GM23338 (cell line): ENCODE results near the gene KLK10. TPM values are rescaled to one million over a fixed set of nuclear protein-coding genes. Genes with fewer than 3 reads are reported as not detected.

Experiments used
- ATAC-seq: fragments of 200-7000 bp; cut with Tn5 transposase; 3 replicates; pipeline ENCODE4 v1.9.1; 2020
- DNase-seq: peaks from one replicate; pipeline ENCODE4 v3.0.0-alpha.2; 2015; ENCODE audit warnings: low spot score
- H2AFZ ChIP-seq: fragments of 200-600 bp; sonication (generic); 2 replicates; pipeline ENCODE4 v1.8.0; 2016; ENCODE audit warnings: antibody characterized with exemption, mild to moderate bottlenecking, moderate library complexity
- H3F3A ChIP-seq: fragments of 200-600 bp; sonication (generic); replicated peaks from 2 replicates; pipeline ENCODE4 v1.8.0; 2017; ENCODE audit warnings: antibody characterized with exemption, mixed run types, low read depth
- H3K27ac ChIP-seq: fragments of 200-600 bp; sonication (generic); 2 replicates; pipeline ENCODE4 v1.6.1; 2016; ENCODE audit warnings: low read depth
- H3K27me3 ChIP-seq: fragments of 200-600 bp; sonication (generic); 2 replicates; pipeline ENCODE4 v1.8.0; 2016; ENCODE audit warnings: mild to moderate bottlenecking, mixed run types, moderate library complexity; ENCODE audit not compliant: insufficient read depth
- H3K36me3 ChIP-seq: fragments of 200-600 bp; sonication (generic); 2 replicates; pipeline ENCODE4 v1.8.0; 2016; ENCODE audit warnings: mild to moderate bottlenecking; ENCODE audit not compliant: insufficient read depth
- H3K4me1 ChIP-seq: fragments of 200-600 bp; sonication (generic); 2 replicates; pipeline ENCODE4 v1.8.0; 2016; ENCODE audit warnings: mild to moderate bottlenecking, moderate library complexity; ENCODE audit not compliant: insufficient read depth
- H3K4me2 ChIP-seq: fragments of 200-600 bp; sonication (generic); 2 replicates; pipeline ENCODE4 v1.7.1; 2017; ENCODE audit warnings: mixed run types
- H3K4me3 ChIP-seq: fragments of 200-600 bp; sonication (generic); 2 replicates; pipeline ENCODE4 v1.6.1; 2016; ENCODE audit warnings: mixed run types
- H3K79me2 ChIP-seq: fragments of 200-600 bp; sonication (generic); replicated peaks from 2 replicates; pipeline ENCODE4 v1.8.0; 2017; ENCODE audit warnings: mild to moderate bottlenecking; ENCODE audit not compliant: insufficient read depth
- H3K9me2 ChIP-seq: fragments of 200-600 bp; sonication (generic); 2 replicates; pipeline ENCODE4 v1.8.0; 2017; ENCODE audit not compliant: insufficient read depth
- H4K20me1 ChIP-seq: fragments of 200-600 bp; sonication (generic); replicated peaks from 2 replicates; pipeline ENCODE4 v1.8.0; 2017; ENCODE audit warnings: mild to moderate bottlenecking; ENCODE audit not compliant: insufficient read depth
- H3K27ac Mint-ChIP-seq: 2 replicates; pipeline ENCODE4 v1.8.0; 2020; ENCODE audit warnings: inconsistent platforms, mild to moderate bottlenecking, moderate library complexity, mixed read lengths
- H3K27me3 Mint-ChIP-seq: 3 replicates; pipeline ENCODE4 v1.8.0; 2022; ENCODE audit warnings: low read depth, mild to moderate bottlenecking, moderate library complexity, mixed read lengths, inconsistent platforms; ENCODE audit not compliant: insufficient read depth, poor library complexity
- H3K36me3 Mint-ChIP-seq: 3 replicates; pipeline ENCODE4 v1.8.0; 2021; ENCODE audit warnings: low read depth, mild to moderate bottlenecking, inconsistent platforms, moderate library complexity, mixed read lengths
- H3K4me1 Mint-ChIP-seq: 3 replicates; pipeline ENCODE4 v1.8.0; 2020; ENCODE audit warnings: mild to moderate bottlenecking, inconsistent platforms, mixed read lengths
- H3K4me3 Mint-ChIP-seq: 3 replicates; pipeline ENCODE4 v1.8.0; 2021; ENCODE audit warnings: moderate library complexity, mild to moderate bottlenecking, inconsistent platforms, mixed read lengths
- H3K9me3 Mint-ChIP-seq: 3 replicates; pipeline ENCODE4 v1.8.0; 2020; ENCODE audit warnings: moderate library complexity, mild to moderate bottlenecking, inconsistent platforms, mixed read lengths
- CREB1 ChIP-seq: fragments of 250-450 bp; sonication (Bioruptor Pico); IDR thresholded peaks from 2 replicates; pipeline ENCODE4 v1.5.0; 2020; ENCODE audit warnings: low read depth, mild to moderate bottlenecking, moderate library complexity
- EZH2 ChIP-seq: fragments of 200-600 bp; sonication (generic); IDR thresholded peaks from one replicate; pipeline ENCODE4 v1.8.0; 2017; ENCODE audit warnings: antibody characterized with exemption, mild to moderate bottlenecking, low read depth; ENCODE audit not compliant: unreplicated experiment
- EZH2phosphoT487 ChIP-seq: fragments of 200-600 bp; sonication (generic); IDR thresholded peaks from one replicate; pipeline ENCODE4 v1.8.1; 2018; ENCODE audit warnings: antibody characterized with exemption; ENCODE audit not compliant: unreplicated experiment
- JUNB ChIP-seq: IDR thresholded peaks from one replicate; pipeline ENCODE4 v1.6.1; 2016; ENCODE audit warnings: antibody characterized with exemption; ENCODE audit not compliant: unreplicated experiment
- NANOG ChIP-seq: IDR thresholded peaks from 2 replicates; pipeline ENCODE4 v1.6.1; 2016; ENCODE audit warnings: antibody characterized with exemption, borderline replicate concordance
- POLR2AphosphoS5 ChIP-seq: IDR thresholded peaks from 2 replicates; pipeline ENCODE4 v1.6.1; 2016; ENCODE audit warnings: antibody characterized with exemption, low read depth
- STAT1 ChIP-seq: IDR thresholded peaks from one replicate; pipeline ENCODE4 v1.6.1; 2016; ENCODE audit warnings: antibody characterized with exemption; ENCODE audit not compliant: unreplicated experiment
- ZNF114 ChIP-seq: fragments of 250-450 bp; sonication (Bioruptor Pico); IDR thresholded peaks from 2 replicates; pipeline ENCODE4 v1.5.0; 2020; ENCODE audit warnings: mild to moderate bottlenecking, moderate library complexity
- ZNF331 ChIP-seq: fragments of 250-450 bp; sonication (Bioruptor Pico); IDR thresholded peaks from 2 replicates; pipeline ENCODE4 v1.5.0; 2020; ENCODE audit warnings: low read depth, mild to moderate bottlenecking, moderate library complexity
- polyA plus RNA-seq: library from polyadenylated mRNA; unstranded; fragments of >200 nt; fragmentation: Nextera tagmentation; extraction: Ambion mirVana; gene quantifications from 2 replicates; pipeline ENCODE4 v1.2.1, GENCODE V29; 2016
- total RNA-seq: library from RNA; depleted of rRNA; stranded (reverse); fragments of >200 nt; shearing (Covaris generic); gene quantifications from 2 replicates; pipeline ENCODE4 v1.2.3, GENCODE V29; 2014
- TF ChIP-seq, protein P1 (sequence below), 2 experiments: fragments of 200-600 bp in 1 of 2; sonication (generic) in 1 of 2; conservative IDR thresholded peaks; 2 replicates each; pipeline versions ENCODE4 v1.5.1 to v1.6.1; 2016 to 2017; ENCODE audit warnings: antibody characterized with exemption in 2 of 2, low read depth in 2 of 2, mild to moderate bottlenecking in 2 of 2, moderate library complexity in 1 of 2
- TF ChIP-seq, protein P2 (sequence below): IDR thresholded peaks from 2 replicates; pipeline ENCODE4 v1.6.1; 2016; ENCODE audit warnings: antibody characterized with exemption
- TF ChIP-seq, protein P3 (sequence below): fragments of 250-450 bp; sonication (Bioruptor Pico); IDR thresholded peaks from 2 replicates; pipeline ENCODE4 v1.5.0; 2020; ENCODE audit warnings: mild to moderate bottlenecking, moderate library complexity
- TF ChIP-seq, protein P4 (sequence below): IDR thresholded peaks from one replicate; pipeline ENCODE4 v1.6.1; 2018; ENCODE audit warnings: antibody characterized with exemption; ENCODE audit not compliant: unreplicated experiment

Gene KLK10
- total and polyA plus RNA-seq, 2 experiments from 2014 or later = 6.1 to 6.6 TPM

DNA sequence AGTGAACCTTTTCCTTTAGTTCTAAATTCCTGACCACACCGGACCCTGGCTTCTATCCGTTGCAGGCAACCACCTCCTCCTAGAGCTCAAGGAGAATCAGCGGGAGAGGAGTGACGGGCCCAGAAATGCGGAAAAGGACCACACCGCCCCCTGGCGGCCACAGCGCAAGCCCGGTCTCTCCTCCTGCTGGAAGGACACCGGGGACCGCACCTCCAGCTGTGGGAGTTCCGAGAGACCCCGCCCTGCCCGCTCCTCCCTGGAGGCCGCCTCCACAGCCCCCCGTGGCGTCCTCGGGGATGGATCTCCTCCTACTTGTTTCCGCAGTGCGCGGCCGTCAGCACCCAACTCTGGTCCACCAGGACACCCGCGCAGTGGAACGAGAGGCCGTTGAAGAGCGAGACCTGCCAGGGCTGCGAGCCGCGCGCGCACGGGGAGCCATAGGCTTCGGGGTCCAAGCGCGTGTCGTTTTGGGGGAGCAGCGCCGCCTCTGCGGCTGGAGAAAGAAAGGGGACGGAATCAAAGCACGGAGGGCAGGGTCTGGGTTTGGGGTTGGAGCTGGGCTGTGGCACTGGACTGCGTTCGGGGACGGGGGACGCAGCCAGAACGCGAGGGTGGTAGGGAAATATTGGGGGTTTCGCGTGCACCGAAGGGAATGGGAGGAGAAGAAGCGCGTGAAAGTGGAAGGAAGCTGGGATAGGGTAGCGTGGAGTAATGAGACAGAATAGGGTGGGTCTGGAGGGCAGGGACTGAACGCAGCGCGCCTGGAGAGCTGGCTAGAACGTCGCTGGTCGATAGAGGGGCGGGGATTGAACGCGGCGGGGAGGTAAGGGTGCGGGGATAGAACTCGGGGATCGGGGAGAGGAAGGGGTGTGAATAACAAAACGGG, 2.5 kb downstream of the KLK10 start:
- Histone ChIP-seq H4K20me1 (no peaks in the 10 kb centered on the region), H3K79me2 (no peaks in the 10 kb centered on the region), H2AFZ (peak overlapping the region; percentile 96), H3K9me2 (no peaks in the 10 kb centered on the region), H3K27me3 (peaks cover 32% of the 10 kb centered on the region), H3K27ac (no peak overlapping the region), H3F3A (no peaks in the 10 kb centered on the region), H3K4me3 (peak overlapping the region; percentile 93), H3K36me3 (no peaks in the 10 kb centered on the region), H3K4me1 (peaks cover 5% of the 10 kb centered on the region; the same call in 1 of the 2 replicates), H3K4me2 (peak overlapping the region; percentile 86)
- H3K4me1 Mint-ChIP-seq = peaks cover 11% of the 10 kb centered on the region
- DNase-seq (peak; percentile 94), ATAC-seq (peak; percentile 70)
- H3K4me3 Mint-ChIP-seq = peak overlapping the region; percentile 86
- H3K27ac Mint-ChIP-seq = no peak overlapping the region
- peaks cover 3% of the 10 kb centered on the region; the same call in 1 of the 3 replicates for H3K36me3 Mint-ChIP-seq
- peaks cover 10% of the 10 kb centered on the region for H3K9me3 Mint-ChIP-seq
- peaks cover 32% of the 10 kb centered on the region for H3K27me3 Mint-ChIP-seq
- TF ChIP-seq, protein P1, sequence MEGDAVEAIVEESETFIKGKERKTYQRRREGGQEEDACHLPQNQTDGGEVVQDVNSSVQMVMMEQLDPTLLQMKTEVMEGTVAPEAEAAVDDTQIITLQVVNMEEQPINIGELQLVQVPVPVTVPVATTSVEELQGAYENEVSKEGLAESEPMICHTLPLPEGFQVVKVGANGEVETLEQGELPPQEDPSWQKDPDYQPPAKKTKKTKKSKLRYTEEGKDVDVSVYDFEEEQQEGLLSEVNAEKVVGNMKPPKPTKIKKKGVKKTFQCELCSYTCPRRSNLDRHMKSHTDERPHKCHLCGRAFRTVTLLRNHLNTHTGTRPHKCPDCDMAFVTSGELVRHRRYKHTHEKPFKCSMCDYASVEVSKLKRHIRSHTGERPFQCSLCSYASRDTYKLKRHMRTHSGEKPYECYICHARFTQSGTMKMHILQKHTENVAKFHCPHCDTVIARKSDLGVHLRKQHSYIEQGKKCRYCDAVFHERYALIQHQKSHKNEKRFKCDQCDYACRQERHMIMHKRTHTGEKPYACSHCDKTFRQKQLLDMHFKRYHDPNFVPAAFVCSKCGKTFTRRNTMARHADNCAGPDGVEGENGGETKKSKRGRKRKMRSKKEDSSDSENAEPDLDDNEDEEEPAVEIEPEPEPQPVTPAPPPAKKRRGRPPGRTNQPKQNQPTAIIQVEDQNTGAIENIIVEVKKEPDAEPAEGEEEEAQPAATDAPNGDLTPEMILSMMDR (conservative IDR thresholded peaks at IDR 0.05; ENCODE audit: low read depth in 2 of 2) = peak; percentile 87 to 96
- TF ChIP-seq EZH2 = peak; percentile 34
- TF ChIP-seq NANOG = no peak
- TF ChIP-seq, protein P2, sequence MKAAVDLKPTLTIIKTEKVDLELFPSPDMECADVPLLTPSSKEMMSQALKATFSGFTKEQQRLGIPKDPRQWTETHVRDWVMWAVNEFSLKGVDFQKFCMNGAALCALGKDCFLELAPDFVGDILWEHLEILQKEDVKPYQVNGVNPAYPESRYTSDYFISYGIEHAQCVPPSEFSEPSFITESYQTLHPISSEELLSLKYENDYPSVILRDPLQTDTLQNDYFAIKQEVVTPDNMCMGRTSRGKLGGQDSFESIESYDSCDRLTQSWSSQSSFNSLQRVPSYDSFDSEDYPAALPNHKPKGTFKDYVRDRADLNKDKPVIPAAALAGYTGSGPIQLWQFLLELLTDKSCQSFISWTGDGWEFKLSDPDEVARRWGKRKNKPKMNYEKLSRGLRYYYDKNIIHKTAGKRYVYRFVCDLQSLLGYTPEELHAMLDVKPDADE = peak; percentile 32; the same call in 1 of the 2 replicates
- TF ChIP-seq, protein P3, sequence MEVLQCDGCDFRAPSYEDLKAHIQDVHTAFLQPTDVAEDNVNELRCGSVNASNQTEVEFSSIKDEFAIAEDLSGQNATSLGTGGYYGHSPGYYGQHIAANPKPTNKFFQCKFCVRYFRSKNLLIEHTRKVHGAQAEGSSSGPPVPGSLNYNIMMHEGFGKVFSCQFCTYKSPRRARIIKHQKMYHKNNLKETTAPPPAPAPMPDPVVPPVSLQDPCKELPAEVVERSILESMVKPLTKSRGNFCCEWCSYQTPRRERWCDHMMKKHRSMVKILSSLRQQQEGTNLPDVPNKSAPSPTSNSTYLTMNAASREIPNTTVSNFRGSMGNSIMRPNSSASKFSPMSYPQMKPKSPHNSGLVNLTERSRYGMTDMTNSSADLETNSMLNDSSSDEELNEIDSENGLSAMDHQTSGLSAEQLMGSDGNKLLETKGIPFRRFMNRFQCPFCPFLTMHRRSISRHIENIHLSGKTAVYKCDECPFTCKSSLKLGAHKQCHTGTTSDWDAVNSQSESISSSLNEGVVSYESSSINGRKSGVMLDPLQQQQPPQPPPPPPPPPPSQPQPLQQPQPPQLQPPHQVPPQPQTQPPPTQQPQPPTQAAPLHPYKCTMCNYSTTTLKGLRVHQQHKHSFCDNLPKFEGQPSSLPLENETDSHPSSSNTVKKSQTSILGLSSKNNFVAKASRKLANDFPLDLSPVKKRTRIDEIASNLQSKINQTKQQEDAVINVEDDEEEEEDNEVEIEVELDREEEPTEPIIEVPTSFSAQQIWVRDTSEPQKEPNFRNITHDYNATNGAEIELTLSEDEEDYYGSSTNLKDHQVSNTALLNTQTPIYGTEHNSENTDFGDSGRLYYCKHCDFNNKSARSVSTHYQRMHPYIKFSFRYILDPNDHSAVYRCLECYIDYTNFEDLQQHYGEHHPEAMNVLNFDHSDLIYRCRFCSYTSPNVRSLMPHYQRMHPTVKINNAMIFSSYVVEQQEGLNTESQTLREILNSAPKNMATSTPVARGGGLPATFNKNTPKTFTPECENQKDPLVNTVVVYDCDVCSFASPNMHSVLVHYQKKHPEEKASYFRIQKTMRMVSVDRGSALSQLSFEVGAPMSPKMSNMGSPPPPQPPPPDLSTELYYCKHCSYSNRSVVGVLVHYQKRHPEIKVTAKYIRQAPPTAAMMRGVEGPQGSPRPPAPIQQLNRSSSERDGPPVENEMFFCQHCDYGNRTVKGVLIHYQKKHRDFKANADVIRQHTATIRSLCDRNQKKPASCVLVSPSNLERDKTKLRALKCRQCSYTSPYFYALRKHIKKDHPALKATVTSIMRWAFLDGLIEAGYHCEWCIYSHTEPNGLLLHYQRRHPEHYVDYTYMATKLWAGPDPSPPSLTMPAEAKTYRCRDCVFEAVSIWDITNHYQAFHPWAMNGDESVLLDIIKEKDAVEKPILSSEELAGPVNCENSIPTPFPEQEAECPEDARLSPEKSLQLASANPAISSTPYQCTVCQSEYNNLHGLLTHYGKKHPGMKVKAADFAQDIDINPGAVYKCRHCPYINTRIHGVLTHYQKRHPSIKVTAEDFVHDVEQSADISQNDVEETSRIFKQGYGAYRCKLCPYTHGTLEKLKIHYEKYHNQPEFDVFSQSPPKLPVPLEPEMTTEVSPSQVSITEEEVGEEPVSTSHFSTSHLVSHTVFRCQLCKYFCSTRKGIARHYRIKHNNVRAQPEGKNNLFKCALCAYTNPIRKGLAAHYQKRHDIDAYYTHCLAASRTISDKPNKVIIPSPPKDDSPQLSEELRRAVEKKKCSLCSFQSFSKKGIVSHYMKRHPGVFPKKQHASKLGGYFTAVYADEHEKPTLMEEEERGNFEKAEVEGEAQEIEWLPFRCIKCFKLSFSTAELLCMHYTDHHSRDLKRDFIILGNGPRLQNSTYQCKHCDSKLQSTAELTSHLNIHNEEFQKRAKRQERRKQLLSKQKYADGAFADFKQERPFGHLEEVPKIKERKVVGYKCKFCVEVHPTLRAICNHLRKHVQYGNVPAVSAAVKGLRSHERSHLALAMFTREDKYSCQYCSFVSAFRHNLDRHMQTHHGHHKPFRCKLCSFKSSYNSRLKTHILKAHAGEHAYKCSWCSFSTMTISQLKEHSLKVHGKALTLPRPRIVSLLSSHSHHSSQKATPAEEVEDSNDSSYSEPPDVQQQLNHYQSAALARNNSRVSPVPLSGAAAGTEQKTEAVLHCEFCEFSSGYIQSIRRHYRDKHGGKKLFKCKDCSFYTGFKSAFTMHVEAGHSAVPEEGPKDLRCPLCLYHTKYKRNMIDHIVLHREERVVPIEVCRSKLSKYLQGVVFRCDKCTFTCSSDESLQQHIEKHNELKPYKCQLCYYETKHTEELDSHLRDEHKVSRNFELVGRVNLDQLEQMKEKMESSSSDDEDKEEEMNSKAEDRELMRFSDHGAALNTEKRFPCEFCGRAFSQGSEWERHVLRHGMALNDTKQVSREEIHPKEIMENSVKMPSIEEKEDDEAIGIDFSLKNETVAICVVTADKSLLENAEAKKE (CRISPR knock-in tag) = no peak
- no peak for TF ChIP-seq ZNF331 (CRISPR knock-in tag)
- peak; percentile 44; the same call in 1 of the 2 replicates for TF ChIP-seq POLR2AphosphoS5
- TF ChIP-seq, protein P4, sequence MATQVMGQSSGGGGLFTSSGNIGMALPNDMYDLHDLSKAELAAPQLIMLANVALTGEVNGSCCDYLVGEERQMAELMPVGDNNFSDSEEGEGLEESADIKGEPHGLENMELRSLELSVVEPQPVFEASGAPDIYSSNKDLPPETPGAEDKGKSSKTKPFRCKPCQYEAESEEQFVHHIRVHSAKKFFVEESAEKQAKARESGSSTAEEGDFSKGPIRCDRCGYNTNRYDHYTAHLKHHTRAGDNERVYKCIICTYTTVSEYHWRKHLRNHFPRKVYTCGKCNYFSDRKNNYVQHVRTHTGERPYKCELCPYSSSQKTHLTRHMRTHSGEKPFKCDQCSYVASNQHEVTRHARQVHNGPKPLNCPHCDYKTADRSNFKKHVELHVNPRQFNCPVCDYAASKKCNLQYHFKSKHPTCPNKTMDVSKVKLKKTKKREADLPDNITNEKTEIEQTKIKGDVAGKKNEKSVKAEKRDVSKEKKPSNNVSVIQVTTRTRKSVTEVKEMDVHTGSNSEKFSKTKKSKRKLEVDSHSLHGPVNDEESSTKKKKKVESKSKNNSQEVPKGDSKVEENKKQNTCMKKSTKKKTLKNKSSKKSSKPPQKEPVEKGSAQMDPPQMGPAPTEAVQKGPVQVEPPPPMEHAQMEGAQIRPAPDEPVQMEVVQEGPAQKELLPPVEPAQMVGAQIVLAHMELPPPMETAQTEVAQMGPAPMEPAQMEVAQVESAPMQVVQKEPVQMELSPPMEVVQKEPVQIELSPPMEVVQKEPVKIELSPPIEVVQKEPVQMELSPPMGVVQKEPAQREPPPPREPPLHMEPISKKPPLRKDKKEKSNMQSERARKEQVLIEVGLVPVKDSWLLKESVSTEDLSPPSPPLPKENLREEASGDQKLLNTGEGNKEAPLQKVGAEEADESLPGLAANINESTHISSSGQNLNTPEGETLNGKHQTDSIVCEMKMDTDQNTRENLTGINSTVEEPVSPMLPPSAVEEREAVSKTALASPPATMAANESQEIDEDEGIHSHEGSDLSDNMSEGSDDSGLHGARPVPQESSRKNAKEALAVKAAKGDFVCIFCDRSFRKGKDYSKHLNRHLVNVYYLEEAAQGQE = no peak
- no peak for TF ChIP-seq JUNB
- TF ChIP-seq ZNF114 (CRISPR knock-in tag) = no peak
- TF ChIP-seq EZH2phosphoT487 = no peak
- TF ChIP-seq STAT1 = no peak
- TF ChIP-seq CREB1 (CRISPR knock-in tag) = peak; percentile 50
